Sigmoid colon (tissue), 4 donors: ENCODE measurements around the gene EEFSEC.

Source experiments
- CTCF ChIP-seq, 4 experiments: fragments of 450-650 bp in 3 of 4; fragments of 200-600 bp in 1 of 4; IDR thresholded peaks; one replicate each; pipeline ENCODE4 v1.5.1; 2016 to 2019; ENCODE audit warnings: antibody characterized with exemption in 4 of 4, mild to moderate bottlenecking in 3 of 4, moderate library complexity in 2 of 4
- EP300 ChIP-seq, 4 donors: sonication (generic); formaldehyde crosslinking; IDR thresholded peaks; one replicate each; pipeline ENCODE4 v1.6.1; 2017; ENCODE audit warnings: antibody characterized with exemption in 4 of 4
- POLR2A ChIP-seq, 2 donors: fragments of 450-650 bp; IDR thresholded peaks; one replicate each; pipeline ENCODE4 v1.6.1; 2016; ENCODE audit warnings: antibody characterized with exemption in 2 of 2, mild to moderate bottlenecking in 2 of 2, moderate library complexity in 2 of 2

- TF ChIP-seq POLR2A (IDR thresholded peaks at IDR 0.05) (no peak), CTCF (IDR thresholded peaks at IDR 0.05) (no peak), EP300 (IDR thresholded peaks at IDR 0.05) (no peak)
Measured at GRCh38 chr3:128368626-128369025, 215.3 kb downstream of the EEFSEC start.
